Measurements from ENCODE around the gene SLCO2A1.

- TF ChIP-seq CTCF (IDR thresholded peaks at IDR 0.05; ENCODE audit: insufficient read depth, low read length, poor library complexity, severe bottlenecking) = no peak
- no peak for TF ChIP-seq EZH2phosphoT487 (conservative IDR thresholded peaks at IDR 0.05; ENCODE audit: low read length)
These were observed 90.3 kb downstream of the SLCO2A1 start for GRCh38 chr3:133939463-133939835.

Data from SU-DHL-6 (cell line).